ENCODE data around the gene TRIM34.

- TF ChIP-seq FOSL2 (IDR thresholded peaks at IDR 0.05) (no peak), FOSL2 (CRISPR knock-in tag; IDR thresholded peaks at IDR 0.05) (0 out of 2 replicates have a peak, but pooled peaks have one; percentile 31), MAFK (IDR thresholded peaks at IDR 0.05; ENCODE audit: partially characterized antibody) (no peak), CTCF (IDR thresholded peaks at IDR 0.05) (no peak)
These were observed 1.4 kb downstream of the TRIM34 start for GRCh38 chr11:5626196-5626595.
